HG03280 (cell line): ENCODE data around the gene GPC6.

Source experiments
- ATAC-seq: cut with Tn5 transposase; IDR thresholded peaks from one replicate; pipeline ENCODE4 v1.9.1; 2021; ENCODE audit warnings: mild to moderate bottlenecking, moderate library complexity; ENCODE audit not compliant: unreplicated experiment

Gene GPC6

GRCh38 chr13:93368718-93369117 is 142.1 kb downstream of the GPC6 start:
- no peak for ATAC-seq

- no peak for ATAC-seq
Observed at GRCh38 chr13:93372856-93373255, 146.2 kb downstream of the GPC6 start.

DNA sequence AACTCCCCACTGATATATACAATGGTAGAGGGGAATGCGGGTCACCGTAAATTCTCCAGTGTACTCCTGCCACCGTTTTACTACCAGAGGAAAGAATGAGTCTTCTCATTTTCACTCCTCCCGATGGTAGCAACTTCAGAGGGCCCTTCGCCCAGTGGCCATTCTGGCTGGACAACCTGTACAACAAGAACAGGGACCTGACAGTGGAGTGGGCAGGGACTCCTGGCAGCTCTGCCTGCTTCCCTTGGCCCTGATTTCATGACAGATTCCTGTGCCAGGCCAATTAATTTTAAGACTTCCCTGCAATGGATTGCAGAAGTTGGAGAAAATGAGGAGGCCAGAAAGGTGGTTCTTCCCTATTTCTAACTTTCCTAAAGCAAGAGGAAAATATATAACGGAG is 148.9 kb downstream of the GPC6 start:
- ATAC-seq: no peak

DNA sequence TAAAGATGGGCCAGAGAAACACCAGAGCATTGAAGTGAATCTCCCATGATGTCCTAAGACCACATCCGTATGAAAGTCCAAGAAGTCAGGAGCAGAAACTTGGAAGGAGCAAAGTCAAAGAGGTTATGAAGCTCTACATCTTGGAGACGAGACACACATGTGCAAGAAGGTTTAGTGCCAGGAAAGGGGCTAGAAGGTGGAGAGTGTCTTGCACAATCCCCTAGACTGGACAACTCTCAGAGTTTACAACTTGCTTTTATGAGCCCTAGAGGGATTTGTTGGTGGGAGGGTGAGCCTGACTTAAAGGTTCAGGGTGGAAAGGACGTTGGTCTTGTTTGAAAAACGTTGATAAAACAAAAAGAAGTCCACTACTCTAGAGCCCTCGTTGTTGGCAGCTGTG is 150.6 kb downstream of the GPC6 start:
- no peak for ATAC-seq

GRCh38 chr13:93378184-93378583 is 151.6 kb downstream of the GPC6 start:
- ATAC-seq: no peak

GRCh38 chr13:93386116-93386515 is 159.5 kb downstream of the GPC6 start:
- ATAC-seq: no peak

DNA sequence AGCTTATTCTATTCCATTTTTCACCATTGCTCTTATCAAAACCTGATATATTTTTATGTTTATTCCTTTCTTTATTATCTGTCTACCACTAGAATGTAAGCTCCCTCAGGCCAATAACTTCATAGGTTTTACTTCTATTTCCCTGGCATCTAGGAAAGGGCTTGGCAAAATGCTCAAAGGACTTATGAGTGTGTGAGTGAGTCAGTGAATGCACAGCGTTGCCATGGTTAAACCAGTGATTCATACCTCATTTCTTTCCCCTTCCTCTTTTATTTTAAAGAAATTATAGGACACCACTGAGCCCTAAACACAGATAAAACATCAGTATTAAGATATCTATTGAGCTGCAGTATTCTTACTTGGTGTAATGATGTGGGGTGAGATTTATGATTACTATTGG is 162.1 kb downstream of the GPC6 start:
- ATAC-seq: no peak

- no peak for ATAC-seq
Observed at GRCh38 chr13:93397619-93398018, 171.0 kb downstream of the GPC6 start.

DNA sequence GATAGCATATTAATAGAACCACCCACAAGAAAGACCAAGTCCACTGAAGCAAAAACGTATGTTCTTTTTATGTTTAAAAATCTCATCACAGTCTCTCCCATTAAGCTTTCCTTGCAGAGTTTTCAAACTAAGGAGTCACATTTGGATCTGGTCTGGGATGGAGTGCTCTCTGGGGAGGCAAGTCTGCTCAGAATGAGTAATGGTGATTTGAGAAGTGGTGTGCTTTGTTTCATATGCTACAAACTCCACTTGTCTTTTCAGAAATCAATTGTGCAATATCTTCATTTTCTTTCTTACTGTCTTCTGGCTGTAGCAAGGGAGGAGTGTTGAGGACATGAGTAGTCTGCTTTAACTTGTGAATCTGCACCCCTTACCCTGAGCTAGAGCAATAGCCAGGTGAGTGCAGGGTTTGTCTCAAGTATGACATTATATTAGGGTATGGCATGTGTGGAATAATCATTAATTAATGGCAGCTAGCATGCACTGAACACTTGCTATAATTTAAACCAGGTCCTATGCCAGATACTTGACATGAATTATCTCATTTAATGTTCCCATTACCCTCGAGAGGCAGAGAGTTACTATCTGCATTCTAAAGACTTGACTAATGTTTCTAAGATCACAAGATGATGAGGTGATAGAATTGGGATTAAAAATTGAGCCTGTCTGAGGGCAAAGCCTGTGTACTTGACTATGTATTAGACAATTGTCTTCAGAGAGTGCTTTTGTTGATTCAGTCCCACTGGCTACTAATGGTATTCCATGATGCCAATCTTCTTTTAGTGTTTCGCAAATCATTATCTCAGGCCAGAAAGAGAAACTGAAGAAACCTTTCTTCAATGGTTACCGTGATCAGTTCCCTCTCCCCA is 171.8 kb downstream of the GPC6 start:
- no peak for ATAC-seq

DNA sequence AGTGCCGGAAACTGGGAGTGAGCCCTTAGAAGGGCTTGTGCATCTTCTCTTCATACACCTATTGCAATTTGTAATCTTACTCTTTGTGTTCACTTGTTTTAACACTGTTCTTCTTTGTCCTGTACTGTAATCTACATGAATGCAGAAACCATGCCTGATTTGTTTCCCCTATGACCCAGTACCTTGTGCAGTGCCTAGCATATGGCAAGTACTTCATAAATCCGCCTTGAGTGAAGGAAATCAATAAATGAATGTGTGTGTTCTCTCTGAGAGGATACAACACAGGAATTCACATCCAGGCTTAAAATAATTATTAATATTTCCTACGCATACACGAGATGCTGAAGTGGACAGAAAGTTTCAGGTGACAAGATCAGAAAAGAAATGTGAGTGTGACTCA is 172.6 kb downstream of the GPC6 start:
- ATAC-seq: no peak

- no peak for ATAC-seq
Observed at GRCh38 chr13:93406136-93406535, 179.5 kb downstream of the GPC6 start.

DNA sequence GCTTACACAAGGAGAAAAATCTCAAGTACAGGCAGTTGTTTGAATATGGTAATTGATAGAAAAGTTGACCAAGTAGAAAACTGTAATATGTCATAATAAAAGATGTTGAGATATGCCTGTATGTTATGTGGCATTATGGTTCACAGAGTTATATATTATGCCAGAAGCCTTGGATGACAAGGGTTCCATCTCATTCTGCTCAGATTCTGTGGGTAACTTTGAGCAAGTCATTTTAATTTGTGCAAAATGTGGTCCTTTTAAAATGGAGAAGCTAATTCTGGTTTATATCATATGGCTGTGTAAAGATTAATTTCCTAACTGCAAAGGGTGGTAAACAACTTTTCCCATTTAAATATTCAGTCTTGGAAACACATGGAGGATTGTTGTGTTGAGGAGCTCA is 180.9 kb downstream of the GPC6 start:
- ATAC-seq: no peak

DNA sequence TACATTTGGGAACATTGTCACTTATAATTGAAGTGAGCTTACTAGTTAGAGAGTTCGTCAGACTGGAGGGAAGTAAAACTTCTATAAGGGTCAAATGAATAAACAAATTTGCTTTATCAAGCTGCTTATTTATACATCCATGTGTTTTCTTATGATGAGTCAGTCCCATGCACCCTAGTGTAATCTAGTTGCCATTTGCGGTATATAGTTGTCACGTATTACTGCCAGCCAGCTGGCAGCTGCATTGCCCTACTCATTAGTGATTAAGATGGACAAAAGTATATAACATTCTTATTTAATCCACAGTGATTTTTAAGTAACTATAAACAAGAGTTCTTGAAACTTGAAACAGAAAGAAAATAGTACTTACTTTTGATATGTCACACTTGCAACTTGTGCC is 182.4 kb downstream of the GPC6 start:
- ATAC-seq: no peak

GRCh38 chr13:93409816-93410215 is 183.2 kb downstream of the GPC6 start:
- ATAC-seq: no peak

- no peak for ATAC-seq
Observed at GRCh38 chr13:93411186-93411680, 184.6 kb downstream of the GPC6 start.

DNA sequence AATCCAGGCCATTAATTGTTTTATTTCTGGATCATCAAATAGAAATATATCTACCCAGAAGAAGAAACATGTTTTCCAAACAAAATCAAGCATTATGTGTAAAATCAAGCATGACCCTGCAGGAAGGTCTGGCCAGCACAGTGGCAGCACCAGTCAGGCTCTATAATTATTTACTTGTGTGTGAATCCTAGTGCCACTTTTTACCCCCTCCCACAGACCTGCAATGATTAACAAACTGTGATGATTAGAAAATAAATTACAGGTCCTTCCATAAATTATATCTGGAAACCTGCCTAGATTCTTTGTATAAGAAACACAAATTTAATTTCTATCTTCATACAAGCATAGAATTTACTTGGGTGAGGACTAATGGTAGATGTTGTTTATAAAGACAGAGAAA is 186.1 kb downstream of the GPC6 start:
- ATAC-seq: no peak

DNA sequence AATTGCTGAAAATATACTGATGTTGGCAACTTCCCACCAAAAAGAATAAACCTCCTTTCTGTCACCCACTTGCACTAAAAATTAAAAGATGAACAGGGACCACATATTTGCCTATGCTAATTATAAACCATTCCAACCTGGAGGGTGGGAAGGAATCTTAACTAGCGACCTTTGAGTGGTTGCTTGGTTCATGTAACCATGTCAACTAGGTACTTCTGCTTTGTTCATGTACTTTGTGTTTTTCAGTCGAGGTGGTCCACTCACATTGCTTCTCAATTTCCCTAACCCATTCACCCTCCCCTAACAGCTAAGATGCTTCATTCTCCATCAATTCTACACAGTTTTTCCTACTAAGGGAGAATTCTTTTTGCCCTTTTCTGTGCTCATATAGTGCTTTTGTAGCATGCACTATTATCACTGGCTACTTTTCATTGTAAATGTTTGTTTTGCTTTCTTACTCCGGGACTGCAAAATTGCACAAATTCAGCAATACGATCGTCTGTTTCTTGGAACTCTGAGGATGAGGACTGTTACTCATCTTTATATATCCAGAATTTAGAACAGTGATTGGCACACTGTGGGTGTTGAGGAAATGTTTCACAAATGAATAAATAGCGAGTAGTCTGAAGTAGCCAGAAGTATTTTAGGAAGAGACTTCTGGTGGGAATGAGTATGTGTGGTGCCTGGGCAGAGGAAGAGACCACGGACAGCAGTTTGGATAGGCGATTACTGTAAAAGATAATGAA is 187.5 kb downstream of the GPC6 start:
- ATAC-seq: no peak

DNA sequence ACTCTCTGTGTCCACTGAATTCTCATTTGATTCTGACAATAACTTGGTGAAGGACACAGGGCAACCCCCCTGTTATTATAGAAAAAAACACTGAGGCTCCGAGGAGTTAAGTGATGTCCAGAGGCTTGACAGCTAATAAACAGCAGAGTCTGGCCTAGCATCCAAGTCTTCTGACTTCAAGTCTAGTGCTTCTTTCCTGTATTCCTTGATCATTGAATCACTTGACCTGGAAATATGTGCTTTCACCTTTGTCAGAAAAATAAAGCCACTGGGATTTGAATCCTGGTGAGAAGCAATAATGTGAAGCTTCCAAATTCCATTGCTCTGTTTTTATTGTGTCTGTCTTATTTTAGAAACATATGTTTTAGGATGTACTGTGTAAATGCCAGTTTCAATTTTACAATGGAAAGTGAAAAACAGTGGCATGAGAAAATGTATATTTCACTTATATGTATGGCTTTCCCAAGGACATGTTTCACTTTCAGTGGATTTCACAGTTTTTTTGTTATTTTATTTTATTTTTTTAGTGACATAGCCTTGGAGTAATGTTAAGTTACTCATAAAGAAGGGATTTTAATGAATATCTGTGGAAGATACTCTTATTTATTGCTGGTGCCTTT is 190.2 kb downstream of the GPC6 start:
- no peak for ATAC-seq

GRCh38 chr13:93418398-93418797 is 191.8 kb downstream of the GPC6 start:
- no peak for ATAC-seq

DNA sequence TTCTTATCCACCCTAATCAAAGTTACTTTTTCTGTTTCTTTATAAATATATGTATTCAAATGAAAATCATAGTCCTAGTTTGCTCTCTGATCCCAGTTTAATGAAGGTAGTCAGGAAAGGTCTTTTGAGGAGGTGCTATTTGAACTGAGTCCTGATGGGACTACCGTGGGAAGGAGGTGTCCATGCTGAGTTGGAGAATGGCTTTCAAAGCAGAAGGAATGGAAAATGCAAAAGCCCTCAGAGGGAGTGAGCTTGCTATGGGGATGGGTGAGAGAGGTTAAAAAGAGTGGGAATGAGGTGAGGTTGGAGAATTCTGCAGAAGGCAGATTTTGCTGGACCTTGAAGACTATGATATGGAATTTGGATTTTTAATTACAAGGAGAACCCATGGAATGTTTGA is 193.6 kb downstream of the GPC6 start:
- no peak for ATAC-seq

DNA sequence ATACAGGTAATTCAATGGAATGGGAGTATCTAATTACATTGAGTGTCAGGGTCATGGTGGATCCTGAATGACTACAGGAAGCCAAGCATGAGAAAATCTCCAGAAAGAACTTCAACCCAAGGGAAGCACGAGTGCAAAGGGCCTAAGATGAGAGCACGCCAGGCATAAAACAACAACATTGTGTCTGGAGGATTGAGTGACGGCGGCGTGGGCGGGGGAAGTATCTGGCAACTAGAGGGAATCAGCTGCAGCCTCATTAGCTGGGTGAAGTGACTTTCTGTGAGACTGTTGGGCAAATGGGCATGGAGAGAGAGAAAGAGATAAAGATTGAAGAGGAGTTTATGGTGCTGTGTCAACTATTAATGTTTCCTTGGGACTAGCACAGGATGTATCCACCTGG is 194.3 kb downstream of the GPC6 start:
- ATAC-seq: no peak
